Measurements from ENCODE around the gene USP12. TPM values are rescaled to one million over a fixed set of nuclear protein-coding genes. Genes with fewer than 3 reads are reported as not detected.

The USP12 gene
- total and polyA plus RNA-seq, 2 experiments from 2014 or later, result 18.4 to 39.3 TPM

- peaks cover 100% of the 10 kb centered on the region for H3K79me2 ChIP-seq (replicated peaks; ENCODE audit: insufficient read depth)
- no peaks in the 10 kb centered on the region for H3K9me2 ChIP-seq (ENCODE audit: insufficient read depth)
- Mint-ChIP-seq H3K27me3 (ENCODE audit: insufficient read depth, low read depth, poor library complexity) (no peaks in the 10 kb centered on the region), H3K27ac (no peak overlapping the region), H3K4me3 (no peak overlapping the region), H3K9me3 (peaks cover 5% of the 10 kb centered on the region), H3K4me1 (peaks cover 53% of the 10 kb centered on the region), H3K36me3 (ENCODE audit: low read depth) (peaks cover 13% of the 10 kb centered on the region)
- peak overlapping the region; percentile 41; the same call in 1 of the 2 replicates for H3K27ac ChIP-seq (ENCODE audit: low read depth)
- no peak overlapping the region for H3K4me3 ChIP-seq
- H3K27me3 ChIP-seq (ENCODE audit: insufficient read depth), result no peaks in the 10 kb centered on the region
- no peak overlapping the region for H3K4me2 ChIP-seq
- DNase-seq (ENCODE audit: low spot score) (no peak), ATAC-seq (peak; percentile 52)
- peaks cover 11% of the 10 kb centered on the region for H4K20me1 ChIP-seq (replicated peaks; ENCODE audit: insufficient read depth)
- TF ChIP-seq ZNF462 (CRISPR knock-in tag; IDR thresholded peaks at IDR 0.05) (no peak), CTCF (conservative IDR thresholded peaks at IDR 0.05; ENCODE audit: low read depth in 2 of 2) (no peak)
- no peaks in the 10 kb centered on the region for H3K36me3 ChIP-seq (ENCODE audit: insufficient read depth)
- no peaks in the 10 kb centered on the region for H3F3A ChIP-seq (replicated peaks; ENCODE audit: low read depth)
- H3K4me1 ChIP-seq (ENCODE audit: insufficient read depth), result peaks cover 47% of the 10 kb centered on the region
- H2AFZ ChIP-seq, result no peak overlapping the region
Observed at GRCh38 chr13:27161423-27161822, 10.2 kb downstream of the USP12 start.

- Mint-ChIP-seq H3K36me3 (ENCODE audit: low read depth) (peaks cover 20% of the 10 kb centered on the region), H3K9me3 (peaks cover 11% of the 10 kb centered on the region), H3K27me3 (ENCODE audit: insufficient read depth, low read depth, poor library complexity) (peaks cover 4% of the 10 kb centered on the region), H3K4me3 (peak overlapping the region; percentile 29; the same call in 1 of the 3 replicates), H3K4me1 (peaks cover 48% of the 10 kb centered on the region), H3K27ac (0 out of 2 replicates have a peak overlapping the region, but pooled peaks have one; percentile 16)
- H3K4me3 ChIP-seq, result no peak overlapping the region
- H3K9me2 ChIP-seq (ENCODE audit: insufficient read depth), result no peaks in the 10 kb centered on the region
- H3K79me2 ChIP-seq (replicated peaks; ENCODE audit: insufficient read depth), result peaks cover 100% of the 10 kb centered on the region
- H3F3A ChIP-seq (replicated peaks; ENCODE audit: low read depth), result no peaks in the 10 kb centered on the region
- peak; percentile 79 for ATAC-seq
- peak overlapping the region; percentile 41; the same call in 1 of the 2 replicates for H3K27ac ChIP-seq (ENCODE audit: low read depth)
- H3K4me2 ChIP-seq, result peak overlapping the region; percentile 30
- H2AFZ ChIP-seq, result no peak overlapping the region
- DNase-seq (ENCODE audit: low spot score), result no peak
- H3K27me3 ChIP-seq (ENCODE audit: insufficient read depth), result no peaks in the 10 kb centered on the region
- no peaks in the 10 kb centered on the region for H3K36me3 ChIP-seq (ENCODE audit: insufficient read depth)
- peaks cover 11% of the 10 kb centered on the region for H4K20me1 ChIP-seq (replicated peaks; ENCODE audit: insufficient read depth)
- H3K4me1 ChIP-seq (ENCODE audit: insufficient read depth), result peaks cover 43% of the 10 kb centered on the region
- TF ChIP-seq ZNF114 (CRISPR knock-in tag; IDR thresholded peaks at IDR 0.05) (no peak), CREB1 (CRISPR knock-in tag; IDR thresholded peaks at IDR 0.05; ENCODE audit: low read depth) (no peak)
Observed at GRCh38 chr13:27160657-27161295, 10.8 kb downstream of the USP12 start.

All from GM23338 (cell line).